Hematopoietic multipotent progenitor cell treated with erythropoietin and hydrocortisone succinate and interleukin-3 and kit ligand, for 8 days (in vitro differentiated cells): Measurements from ENCODE around the gene GBA2.
A peak's percentile ranks its signal among the peaks of the same experiment; 100 is the strongest.

Experiments used
- DNase-seq: peaks from one replicate; pipeline ENCODE4 v3.0.0-alpha.2; 2015

GBA2 gene

GRCh38 chr9:35713578-35713977 is 35.5 kb downstream of the GBA2 start:
- DNase-seq = no peak

- no peak for DNase-seq
Measured at GRCh38 chr9:35712762-35713400, 36.1 kb downstream of the GBA2 start.

DNA sequence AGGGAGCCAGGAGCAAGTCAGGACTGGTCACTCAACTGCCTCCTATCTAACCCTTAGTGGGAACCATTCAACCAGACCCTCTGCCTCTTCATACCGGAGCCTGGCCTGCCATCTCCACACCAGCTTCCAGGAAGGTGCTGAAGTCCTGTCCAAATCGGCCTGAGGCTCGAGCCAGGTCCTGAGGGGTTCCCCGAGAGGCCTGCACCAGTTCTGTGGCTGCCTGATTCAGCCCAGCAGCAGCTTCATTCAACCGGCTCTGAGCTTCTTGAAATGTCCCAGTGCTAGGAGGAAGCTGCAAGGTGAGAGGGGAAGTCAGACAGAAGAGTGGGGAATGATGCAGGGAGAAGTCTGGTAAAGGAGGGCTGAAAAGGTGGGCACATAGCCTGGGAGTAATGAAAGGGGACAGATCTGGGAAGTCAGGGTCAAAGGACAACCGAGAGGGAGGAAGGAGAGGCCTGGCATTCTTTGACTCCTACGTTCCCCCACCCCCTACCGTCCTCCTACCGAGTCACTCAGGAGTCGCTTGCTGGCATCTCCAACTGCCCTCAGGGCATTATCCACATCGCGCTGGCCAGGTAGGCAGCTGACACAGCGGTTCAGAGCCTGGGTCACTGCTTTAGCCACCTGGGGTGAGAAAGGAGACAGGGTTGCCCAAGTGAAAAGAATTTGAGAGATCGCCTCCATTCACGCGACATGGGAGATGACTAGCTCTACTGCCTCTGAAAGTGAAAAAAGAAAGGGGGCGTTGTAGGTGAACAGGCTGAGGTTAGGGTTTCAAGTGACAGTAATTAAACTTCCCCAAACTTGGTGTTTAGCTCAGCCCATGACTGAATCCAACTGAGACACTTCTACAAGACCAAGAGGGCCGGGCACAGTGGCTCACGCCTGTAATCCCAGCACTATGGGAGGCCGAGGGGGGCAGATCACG is 37.3 kb downstream of the GBA2 start:
- no peak for DNase-seq

DNA sequence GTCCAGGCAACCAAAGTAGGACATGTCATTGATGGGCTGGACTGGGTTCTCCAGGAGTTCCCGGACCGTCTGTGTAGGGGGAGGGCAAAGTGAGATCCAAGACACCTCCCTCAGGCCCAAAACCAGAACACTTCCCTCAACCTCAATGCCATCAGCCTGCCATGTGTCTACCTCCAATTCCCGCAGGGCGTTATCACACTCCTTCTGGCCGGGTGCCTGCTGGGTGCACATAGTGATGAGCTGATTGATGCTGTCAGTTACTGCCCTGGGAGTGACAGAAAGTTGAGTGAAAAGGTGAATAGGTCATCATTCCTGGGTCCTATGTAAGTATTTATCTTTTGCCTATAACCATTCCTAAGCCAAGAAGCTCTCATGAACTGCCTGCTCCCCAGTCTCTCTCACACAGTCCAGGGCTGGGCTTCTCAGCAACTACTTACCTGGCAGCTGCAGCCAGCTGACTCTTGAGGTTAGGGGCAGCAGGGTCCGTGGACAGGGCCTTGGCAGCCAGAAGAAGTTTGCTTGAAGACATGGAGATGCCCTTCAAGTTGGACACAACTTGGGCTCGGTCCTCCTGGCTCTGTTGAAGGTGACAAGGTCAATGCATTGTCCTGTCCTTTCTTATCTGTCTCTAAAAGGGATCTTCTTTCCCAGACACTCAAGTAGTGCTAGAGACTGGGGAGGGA is 38.1 kb downstream of the GBA2 start:
- DNase-seq = no peak

- no peak for DNase-seq
Measured at GRCh38 chr9:35708146-35708545, 40.9 kb downstream of the GBA2 start.

GRCh38 chr9:35706951-35707350 is 42.1 kb downstream of the GBA2 start:
- DNase-seq = no peak

GRCh38 chr9:35705836-35706430 is 43.1 kb downstream of the GBA2 start:
- DNase-seq = no peak

- no peak for DNase-seq
Measured at GRCh38 chr9:35705372-35705771, 43.7 kb downstream of the GBA2 start.

- no peak for DNase-seq
Measured at GRCh38 chr9:35703906-35704672, 44.9 kb downstream of the GBA2 start.

DNA sequence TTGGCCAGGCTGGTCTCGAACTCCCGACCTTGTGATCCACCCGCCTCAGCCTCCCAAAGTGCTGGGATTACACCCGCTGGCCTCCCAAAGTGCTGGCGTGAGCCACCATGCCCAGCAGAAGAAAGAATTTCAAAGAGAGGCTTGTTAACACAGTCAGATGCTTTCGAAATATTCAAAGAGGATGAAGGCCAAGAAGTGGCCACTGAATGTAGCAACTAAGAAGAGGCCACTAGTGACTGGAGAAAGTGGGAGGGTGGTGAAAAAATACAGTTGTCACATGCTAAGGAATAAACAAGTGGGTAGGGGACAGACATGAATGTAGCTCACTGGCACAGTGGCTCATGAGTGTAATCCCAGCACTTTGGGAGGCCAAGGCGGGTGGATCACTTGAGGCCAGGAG is 46.3 kb downstream of the GBA2 start:
- no peak for DNase-seq

- DNase-seq = no peak
Measured at GRCh38 chr9:35700942-35701341, 48.1 kb downstream of the GBA2 start.

GRCh38 chr9:35700031-35700430 is 49.0 kb downstream of the GBA2 start:
- DNase-seq = no peak

GRCh38 chr9:35698231-35698630 is 50.8 kb downstream of the GBA2 start:
- no peak for DNase-seq

GRCh38 chr9:35697486-35697885 is 51.5 kb downstream of the GBA2 start:
- no peak for DNase-seq

GRCh38 chr9:35696520-35697215 is 52.4 kb downstream of the GBA2 start:
- DNase-seq = peak; percentile 61

DNA sequence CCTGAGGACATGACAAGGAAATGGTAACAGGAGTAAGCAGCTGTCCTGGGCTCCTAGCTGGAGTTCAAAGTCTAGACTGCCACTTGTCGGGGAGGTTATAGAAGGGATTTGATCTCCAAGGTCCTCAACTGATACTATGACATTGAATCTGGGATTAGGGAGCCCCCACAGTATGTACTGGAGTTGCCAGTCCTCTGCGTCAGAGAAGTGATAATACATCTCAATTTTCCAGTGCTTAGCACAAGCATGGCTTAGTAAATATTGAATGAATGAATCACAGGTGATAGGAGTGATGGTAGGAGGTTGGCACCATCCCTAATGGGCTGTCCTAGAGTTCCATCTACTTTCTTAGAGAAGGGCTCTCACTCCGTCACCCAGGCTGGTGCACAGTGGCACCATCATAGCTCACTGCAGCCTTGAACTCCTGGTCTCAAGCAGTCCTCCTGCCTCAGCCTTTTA is 53.1 kb downstream of the GBA2 start:
- no peak for DNase-seq

- DNase-seq = no peak
Measured at GRCh38 chr9:35691757-35692301, 57.2 kb downstream of the GBA2 start.

DNA sequence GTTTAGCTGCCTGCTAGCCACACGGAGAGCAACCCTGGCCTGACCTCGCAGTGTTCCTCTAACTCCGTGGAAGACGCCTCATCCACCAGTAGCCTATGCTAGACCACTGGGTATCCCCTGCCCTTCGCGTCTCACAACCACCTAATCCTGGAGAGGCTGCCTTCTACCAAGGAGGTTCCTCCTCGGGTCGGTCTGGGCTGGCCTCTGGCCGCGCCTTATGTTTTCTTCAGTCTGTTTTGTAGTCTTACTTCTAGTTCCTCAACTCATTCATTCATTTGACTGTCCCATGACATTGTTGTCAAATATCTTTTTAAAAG is 57.7 kb downstream of the GBA2 start:
- no peak for DNase-seq

DNA sequence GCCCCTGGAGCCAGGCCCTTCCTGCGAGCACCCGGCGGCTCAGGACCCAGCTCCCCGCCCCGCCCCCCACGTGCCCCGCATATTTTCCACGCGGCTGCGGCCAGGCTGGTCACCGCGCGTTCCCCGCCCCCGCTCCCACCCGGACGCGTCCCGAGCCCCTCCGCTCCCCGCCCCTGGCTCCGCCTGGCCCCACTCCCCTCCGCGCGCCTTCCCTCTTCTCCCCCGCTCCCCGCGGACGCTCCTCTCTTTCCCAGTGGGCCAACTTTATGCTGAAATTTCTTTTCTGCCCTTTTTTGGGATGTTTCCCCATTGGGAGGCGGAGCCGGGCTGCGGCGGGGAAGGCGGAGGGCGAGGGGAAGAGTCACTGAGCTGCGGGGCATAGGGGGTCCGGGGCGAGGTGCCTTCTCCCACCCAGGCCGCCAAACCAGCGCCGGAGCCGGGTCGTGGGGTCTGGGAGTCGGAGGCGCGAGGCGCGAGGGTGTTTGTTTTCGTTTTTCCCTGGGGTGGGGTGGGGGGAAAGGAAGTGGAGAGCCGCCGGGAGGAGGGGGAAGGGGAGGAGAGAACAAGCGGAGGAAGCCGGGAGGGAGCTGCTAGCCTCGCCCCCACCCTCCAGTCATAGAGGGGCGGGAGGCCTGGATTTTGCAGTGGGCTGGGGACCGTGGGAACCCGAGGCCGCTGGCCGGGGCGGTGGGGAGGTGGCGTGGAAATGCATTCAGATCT is 58.3 kb downstream of the GBA2 start:
- DNase-seq = no peak

DNA sequence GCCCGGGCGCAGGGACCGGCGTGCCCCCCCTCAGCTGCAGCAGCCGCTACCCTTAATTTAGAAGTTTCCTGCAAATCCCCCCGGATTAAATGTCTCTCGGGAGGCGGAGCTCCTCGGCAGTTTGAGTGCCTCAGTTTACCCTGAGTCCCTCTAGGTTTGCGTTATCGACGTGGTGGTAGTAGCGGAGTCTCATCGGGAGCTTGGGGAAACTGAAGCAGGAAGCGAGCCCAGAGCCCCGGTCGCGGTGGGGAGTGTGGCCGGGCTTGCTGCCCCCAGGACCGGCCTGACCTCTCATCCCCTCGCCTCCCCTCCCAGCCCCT is 58.8 kb downstream of the GBA2 start:
- no peak for DNase-seq
